ENCODE data around the gene IL12RB2.

Gene IL12RB2

GRCh38 chr1:67348586-67349252, 41.0 kb downstream of the IL12RB2 start:
- no peak for DNase-seq

GRCh38 chr1:67350783-67351182, 43.1 kb downstream of the IL12RB2 start:
- no peak for DNase-seq

GRCh38 chr1:67352211-67352610, 44.5 kb downstream of the IL12RB2 start:
- DNase-seq, result no peak

- DNase-seq, result no peak
Observed at GRCh38 chr1:67355745-67356424, 48.2 kb downstream of the IL12RB2 start.

GRCh38 chr1:67359592-67359991, 51.9 kb downstream of the IL12RB2 start:
- DNase-seq, result no peak

- no peak for DNase-seq
Observed at GRCh38 chr1:67361641-67362040, 54.0 kb downstream of the IL12RB2 start.

GRCh38 chr1:67367370-67368045, 59.8 kb downstream of the IL12RB2 start:
- no peak for DNase-seq

GRCh38 chr1:67368046-67368514, 60.4 kb downstream of the IL12RB2 start:
- no peak for DNase-seq

GRCh38 chr1:67371043-67371442, 63.4 kb downstream of the IL12RB2 start:
- no peak for DNase-seq

- no peak for DNase-seq
Observed at GRCh38 chr1:67371681-67372080, 64.0 kb downstream of the IL12RB2 start.

GRCh38 chr1:67372136-67372535, 64.5 kb downstream of the IL12RB2 start:
- DNase-seq, result no peak

GRCh38 chr1:67372898-67373297, 65.2 kb downstream of the IL12RB2 start:
- no peak for DNase-seq

- no peak for DNase-seq
Observed at GRCh38 chr1:67376381-67376780, 68.7 kb downstream of the IL12RB2 start.

GRCh38 chr1:67377253-67377652, 69.6 kb downstream of the IL12RB2 start:
- no peak for DNase-seq

- no peak for DNase-seq
Observed at GRCh38 chr1:67381154-67381553, 73.5 kb downstream of the IL12RB2 start.

- DNase-seq, result no peak
Observed at GRCh38 chr1:67382292-67382691, 74.6 kb downstream of the IL12RB2 start.

- DNase-seq, result no peak
Observed at GRCh38 chr1:67383999-67384638, 76.4 kb downstream of the IL12RB2 start.

GRCh38 chr1:67390041-67390887, 82.6 kb downstream of the IL12RB2 start:
- no peak for DNase-seq

- no peak for DNase-seq
Observed at GRCh38 chr1:67393240-67393639, 85.6 kb downstream of the IL12RB2 start.

GRCh38 chr1:67393737-67394136, 86.1 kb downstream of the IL12RB2 start:
- DNase-seq, result no peak

GRCh38 chr1:67394548-67394947, 86.9 kb downstream of the IL12RB2 start:
- DNase-seq, result no peak

GRCh38 chr1:67399199-67399993, 91.7 kb downstream of the IL12RB2 start:
- no peak for DNase-seq

Data from activated CD4-positive, alpha-beta T cell treated with anti-CD3 and anti-CD28 coated beads, Interleukin-2, amount 50 U/mL, for 4 hours (primary cell).